ENCODE measurements around the gene TRMT13. TPM values are rescaled to one million over a fixed set of nuclear protein-coding genes. Genes with fewer than 3 reads are reported as not detected.

Gene TRMT13
- total and polyA plus RNA-seq, 2 of the 13 experiments (the other 11 are each of a cell fraction or from before 2014, with no cell fraction given) = 10.0 to 12.4 TPM

GRCh38 chr1:100101564-100101963 lies 31.4 kb upstream of the TRMT13 start:
- in situ Hi-C loops (cut with HindIII; ENCODE audit: extremely low pct_ligation_motif_present, low pct_unique_long_range_greater_than_20kb) = no loop called here
- ATAC-seq = no peak
- TF ChIP-seq ZNF790 (CRISPR knock-in tag; IDR thresholded peaks at IDR 0.05; ENCODE audit: borderline replicate concordance) (no peak), JUN (CRISPR knock-in tag; IDR thresholded peaks at IDR 0.05) (no peak), FLYWCH1 (CRISPR knock-in tag; IDR thresholded peaks at IDR 0.05) (no peak), POLR2AphosphoS5 (IDR thresholded peaks at IDR 0.05; ENCODE audit: low read depth, low read length) (no peak), KLF16 (CRISPR knock-in tag; IDR thresholded peaks at IDR 0.05) (no peak), ZBTB25 (CRISPR knock-in tag; IDR thresholded peaks at IDR 0.05) (no peak), IRX3 (CRISPR knock-in tag; IDR thresholded peaks at IDR 0.05; ENCODE audit: borderline replicate concordance, low read depth) (no peak), ZNF598 (CRISPR knock-in tag; IDR thresholded peaks at IDR 0.05; ENCODE audit: borderline replicate concordance) (no peak), SOX6 (IDR thresholded peaks at IDR 0.05) (no peak), SOX6 (CRISPR knock-in tag; IDR thresholded peaks at IDR 0.05) (no peak), ZNF446 (CRISPR knock-in tag; IDR thresholded peaks at IDR 0.05) (no peak), NCOA2 (CRISPR knock-in tag; IDR thresholded peaks at IDR 0.05) (no peak)
- TF ChIP-seq, protein P1, sequence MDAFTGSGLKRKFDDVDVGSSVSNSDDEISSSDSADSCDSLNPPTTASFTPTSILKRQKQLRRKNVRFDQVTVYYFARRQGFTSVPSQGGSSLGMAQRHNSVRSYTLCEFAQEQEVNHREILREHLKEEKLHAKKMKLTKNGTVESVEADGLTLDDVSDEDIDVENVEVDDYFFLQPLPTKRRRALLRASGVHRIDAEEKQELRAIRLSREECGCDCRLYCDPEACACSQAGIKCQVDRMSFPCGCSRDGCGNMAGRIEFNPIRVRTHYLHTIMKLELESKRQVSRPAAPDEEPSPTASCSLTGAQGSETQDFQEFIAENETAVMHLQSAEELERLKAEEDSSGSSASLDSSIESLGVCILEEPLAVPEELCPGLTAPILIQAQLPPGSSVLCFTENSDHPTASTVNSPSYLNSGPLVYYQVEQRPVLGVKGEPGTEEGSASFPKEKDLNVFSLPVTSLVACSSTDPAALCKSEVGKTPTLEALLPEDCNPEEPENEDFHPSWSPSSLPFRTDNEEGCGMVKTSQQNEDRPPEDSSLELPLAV (CRISPR knock-in tag; conservative IDR thresholded peaks at IDR 0.05; ENCODE audit: low read depth) = no peak
- TF ChIP-seq, protein P2, sequence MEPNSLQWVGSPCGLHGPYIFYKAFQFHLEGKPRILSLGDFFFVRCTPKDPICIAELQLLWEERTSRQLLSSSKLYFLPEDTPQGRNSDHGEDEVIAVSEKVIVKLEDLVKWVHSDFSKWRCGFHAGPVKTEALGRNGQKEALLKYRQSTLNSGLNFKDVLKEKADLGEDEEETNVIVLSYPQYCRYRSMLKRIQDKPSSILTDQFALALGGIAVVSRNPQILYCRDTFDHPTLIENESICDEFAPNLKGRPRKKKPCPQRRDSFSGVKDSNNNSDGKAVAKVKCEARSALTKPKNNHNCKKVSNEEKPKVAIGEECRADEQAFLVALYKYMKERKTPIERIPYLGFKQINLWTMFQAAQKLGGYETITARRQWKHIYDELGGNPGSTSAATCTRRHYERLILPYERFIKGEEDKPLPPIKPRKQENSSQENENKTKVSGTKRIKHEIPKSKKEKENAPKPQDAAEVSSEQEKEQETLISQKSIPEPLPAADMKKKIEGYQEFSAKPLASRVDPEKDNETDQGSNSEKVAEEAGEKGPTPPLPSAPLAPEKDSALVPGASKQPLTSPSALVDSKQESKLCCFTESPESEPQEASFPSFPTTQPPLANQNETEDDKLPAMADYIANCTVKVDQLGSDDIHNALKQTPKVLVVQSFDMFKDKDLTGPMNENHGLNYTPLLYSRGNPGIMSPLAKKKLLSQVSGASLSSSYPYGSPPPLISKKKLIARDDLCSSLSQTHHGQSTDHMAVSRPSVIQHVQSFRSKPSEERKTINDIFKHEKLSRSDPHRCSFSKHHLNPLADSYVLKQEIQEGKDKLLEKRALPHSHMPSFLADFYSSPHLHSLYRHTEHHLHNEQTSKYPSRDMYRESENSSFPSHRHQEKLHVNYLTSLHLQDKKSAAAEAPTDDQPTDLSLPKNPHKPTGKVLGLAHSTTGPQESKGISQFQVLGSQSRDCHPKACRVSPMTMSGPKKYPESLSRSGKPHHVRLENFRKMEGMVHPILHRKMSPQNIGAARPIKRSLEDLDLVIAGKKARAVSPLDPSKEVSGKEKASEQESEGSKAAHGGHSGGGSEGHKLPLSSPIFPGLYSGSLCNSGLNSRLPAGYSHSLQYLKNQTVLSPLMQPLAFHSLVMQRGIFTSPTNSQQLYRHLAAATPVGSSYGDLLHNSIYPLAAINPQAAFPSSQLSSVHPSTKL (CRISPR knock-in tag; IDR thresholded peaks at IDR 0.05) = no peak
- TF ChIP-seq, protein P3, sequence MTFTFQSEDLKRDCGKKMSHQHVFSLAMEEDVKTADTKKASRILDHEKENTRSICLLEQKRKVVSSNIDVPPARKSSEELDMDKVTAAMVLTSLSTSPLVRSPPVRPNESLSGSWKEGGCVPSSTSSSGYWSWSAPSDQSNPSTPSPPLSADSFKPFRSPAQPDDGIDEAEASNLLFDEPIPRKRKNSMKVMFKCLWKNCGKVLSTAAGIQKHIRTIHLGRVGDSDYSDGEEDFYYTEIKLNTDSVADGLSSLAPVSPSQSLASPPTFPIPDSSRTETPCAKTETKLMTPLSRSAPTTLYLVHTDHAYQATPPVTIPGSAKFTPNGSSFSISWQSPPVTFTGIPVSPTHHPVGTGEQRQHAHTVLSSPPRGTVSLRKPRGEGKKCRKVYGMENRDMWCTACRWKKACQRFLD (CRISPR knock-in tag; IDR thresholded peaks at IDR 0.05; ENCODE audit: borderline replicate concordance) = no peak
- TF ChIP-seq, protein P4, sequence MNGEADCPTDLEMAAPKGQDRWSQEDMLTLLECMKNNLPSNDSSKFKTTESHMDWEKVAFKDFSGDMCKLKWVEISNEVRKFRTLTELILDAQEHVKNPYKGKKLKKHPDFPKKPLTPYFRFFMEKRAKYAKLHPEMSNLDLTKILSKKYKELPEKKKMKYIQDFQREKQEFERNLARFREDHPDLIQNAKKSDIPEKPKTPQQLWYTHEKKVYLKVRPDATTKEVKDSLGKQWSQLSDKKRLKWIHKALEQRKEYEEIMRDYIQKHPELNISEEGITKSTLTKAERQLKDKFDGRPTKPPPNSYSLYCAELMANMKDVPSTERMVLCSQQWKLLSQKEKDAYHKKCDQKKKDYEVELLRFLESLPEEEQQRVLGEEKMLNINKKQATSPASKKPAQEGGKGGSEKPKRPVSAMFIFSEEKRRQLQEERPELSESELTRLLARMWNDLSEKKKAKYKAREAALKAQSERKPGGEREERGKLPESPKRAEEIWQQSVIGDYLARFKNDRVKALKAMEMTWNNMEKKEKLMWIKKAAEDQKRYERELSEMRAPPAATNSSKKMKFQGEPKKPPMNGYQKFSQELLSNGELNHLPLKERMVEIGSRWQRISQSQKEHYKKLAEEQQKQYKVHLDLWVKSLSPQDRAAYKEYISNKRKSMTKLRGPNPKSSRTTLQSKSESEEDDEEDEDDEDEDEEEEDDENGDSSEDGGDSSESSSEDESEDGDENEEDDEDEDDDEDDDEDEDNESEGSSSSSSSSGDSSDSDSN (CRISPR knock-in tag; IDR thresholded peaks at IDR 0.05) = no peak

More at GRCh38 chr1:100101564-100101963, 31.4 kb upstream of the TRMT13 start:
- WGBS (ENCODE audit: low lambda C conversion rate) = 99% methylated on average over 2 of the region's 2 CpGs
- Histone ChIP-seq H3K27ac (ENCODE audit: extremely low read length, insufficient read depth, low read length) (no peak overlapping the region), H3K9me3 (ENCODE audit: low read length) (no peaks in the 10 kb centered on the region), H3K27me3 (ENCODE audit: control insufficient read depth in 1 of 2, insufficient read depth in 2 of 2, low read length in 2 of 2) (no peaks in the 10 kb centered on the region), H3K4me2 (ENCODE audit: low read depth, low read length) (no peak overlapping the region), H3K36me3 (replicated peaks in 1 of 2; ENCODE audit: control insufficient read depth in 1 of 2, insufficient read depth in 2 of 2, low read length in 2 of 2) (peaks cover 8 to 48% of the 10 kb centered on the region in 2 experiments), H2AFZ (ENCODE audit: low read length) (no peak overlapping the region), H3K79me2 (ENCODE audit: insufficient read depth, low read length) (no peaks in the 10 kb centered on the region), H3K4me1 (ENCODE audit: insufficient read depth, low read length) (no peaks in the 10 kb centered on the region), H3K4me3 (replicated peaks in 1 of 3; ENCODE audit: insufficient read depth in 1 of 3, low read depth in 2 of 3, low read length in 3 of 3) (no peak overlapping the region), H4K20me1 (ENCODE audit: insufficient read depth, low read length) (no peaks in the 10 kb centered on the region), H3K9ac (ENCODE audit: insufficient read depth, low read depth, low read length) (no peak overlapping the region)
- ChIA-PET POLR2A (no interaction called here), CTCF (ENCODE audit: low intra/inter-chr PET ratio, low total read pairs) (no interaction called here)
- FAIRE-seq = no peak
- no TSS peak for BruUV-seq (replicated peaks)
- intact Hi-C loops (cut with micrococcal nuclease; ENCODE audit: unreplicated experiment) = no loop called here
- DNase-seq (ENCODE audit: low spot score) = no peak

All from HepG2 (cell line).